Osteocyte (in vitro differentiated cells): ENCODE measurements around the gene KATNB1. TPM values are rescaled to one million over a fixed set of nuclear protein-coding genes. Genes with fewer than 3 reads are reported as not detected.

Experiments used
- DNase-seq: peaks from one replicate; pipeline ENCODE4 v3.0.0; 2021; ENCODE audit warnings: mixed read lengths; ENCODE audit not compliant: unreplicated experiment; ENCODE audit errors: extremely low spot score
- H3K27ac Mint-ChIP-seq: one replicate; pipeline ENCODE4 v1.8.0; 2021; ENCODE audit warnings: mild to moderate bottlenecking, mixed read lengths; ENCODE audit not compliant: unreplicated experiment
- H3K27me3 Mint-ChIP-seq: one replicate; pipeline ENCODE4 v1.8.0; 2021; ENCODE audit warnings: mixed read lengths; ENCODE audit not compliant: unreplicated experiment
- H3K36me3 Mint-ChIP-seq: one replicate; pipeline ENCODE4 v1.8.0; 2021; ENCODE audit warnings: mixed read lengths; ENCODE audit not compliant: unreplicated experiment
- H3K4me1 Mint-ChIP-seq: one replicate; pipeline ENCODE4 v1.8.0; 2021; ENCODE audit warnings: mixed read lengths; ENCODE audit not compliant: unreplicated experiment
- H3K4me3 Mint-ChIP-seq: one replicate; pipeline ENCODE4 v1.8.0; 2021; ENCODE audit warnings: mild to moderate bottlenecking, moderate library complexity, mixed read lengths; ENCODE audit not compliant: unreplicated experiment
- H3K9me3 Mint-ChIP-seq: one replicate; pipeline ENCODE4 v1.8.0; 2021; ENCODE audit warnings: mixed read lengths; ENCODE audit not compliant: unreplicated experiment
- CTCF ChIP-seq: fragments of 200-600 bp; sonication (generic); IDR thresholded peaks from 2 replicates; pipeline ENCODE4 v1.5.0; 2021; ENCODE audit warnings: antibody characterized with exemption, mild to moderate bottlenecking, moderate library complexity
- total RNA-seq: library from RNA; stranded (reverse); gene quantifications from 2 replicates; pipeline ENCODE4 v1.2.1, GENCODE V29; 2021

KATNB1 gene
- total RNA-seq, 1 donor from 2014 or later, result 15.9 TPM

DNA sequence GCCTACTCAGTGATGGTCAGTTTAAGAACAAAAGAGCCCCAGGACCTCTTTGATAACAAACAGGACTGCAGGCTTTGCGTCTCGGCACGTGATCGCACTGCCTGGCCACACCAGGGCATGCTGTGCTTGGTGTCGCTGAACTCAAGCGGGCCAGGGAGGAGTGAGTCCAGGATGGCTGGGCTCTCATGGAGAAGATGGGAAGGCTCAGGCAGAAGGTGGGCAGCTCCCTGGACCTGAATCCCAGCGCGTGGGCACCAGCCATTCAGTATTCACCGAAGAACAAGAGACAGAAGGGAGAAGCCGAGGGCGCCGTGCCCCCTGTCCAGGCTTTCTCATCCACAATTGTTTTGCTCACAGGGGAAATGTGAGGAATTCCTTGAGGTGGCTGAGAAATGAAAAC is 11.9 kb downstream of the KATNB1 start:
- no peak for TF ChIP-seq CTCF
- no peak overlapping the region for H3K4me3 Mint-ChIP-seq
- peaks cover 6% of the 10 kb centered on the region for H3K36me3 Mint-ChIP-seq
- DNase-seq, result no peak
- no peaks in the 10 kb centered on the region for H3K4me1 Mint-ChIP-seq
- H3K27ac Mint-ChIP-seq, result no peak overlapping the region
- H3K27me3 Mint-ChIP-seq, result no peaks in the 10 kb centered on the region
- H3K9me3 Mint-ChIP-seq, result peaks cover 4% of the 10 kb centered on the region

DNA sequence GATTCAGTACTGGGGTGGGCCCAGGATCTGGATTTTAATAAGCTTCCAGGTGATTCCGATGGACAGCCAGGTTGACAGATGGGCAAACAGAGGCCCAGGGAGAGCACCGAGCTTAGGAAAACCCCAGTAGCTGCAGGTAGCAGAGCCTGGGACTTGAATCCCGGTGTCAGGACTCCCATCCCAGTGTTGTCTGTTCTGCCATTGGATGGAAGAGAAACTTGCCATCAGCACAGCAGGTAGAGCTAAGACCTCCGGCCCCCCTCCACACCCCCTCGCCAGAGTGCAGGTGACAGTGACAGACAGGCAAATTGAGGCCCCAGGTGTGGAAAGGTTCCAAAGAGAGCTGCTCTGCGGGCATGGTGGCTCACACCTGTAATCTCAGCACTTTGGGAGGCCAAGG is 12.4 kb downstream of the KATNB1 start:
- DNase-seq, result no peak
- TF ChIP-seq CTCF, result no peak
- Mint-ChIP-seq H3K4me3 (no peak overlapping the region), H3K4me1 (no peaks in the 10 kb centered on the region), H3K9me3 (peaks cover 4% of the 10 kb centered on the region), H3K27ac (no peak overlapping the region), H3K27me3 (no peaks in the 10 kb centered on the region), H3K36me3 (peaks cover 6% of the 10 kb centered on the region)

DNA sequence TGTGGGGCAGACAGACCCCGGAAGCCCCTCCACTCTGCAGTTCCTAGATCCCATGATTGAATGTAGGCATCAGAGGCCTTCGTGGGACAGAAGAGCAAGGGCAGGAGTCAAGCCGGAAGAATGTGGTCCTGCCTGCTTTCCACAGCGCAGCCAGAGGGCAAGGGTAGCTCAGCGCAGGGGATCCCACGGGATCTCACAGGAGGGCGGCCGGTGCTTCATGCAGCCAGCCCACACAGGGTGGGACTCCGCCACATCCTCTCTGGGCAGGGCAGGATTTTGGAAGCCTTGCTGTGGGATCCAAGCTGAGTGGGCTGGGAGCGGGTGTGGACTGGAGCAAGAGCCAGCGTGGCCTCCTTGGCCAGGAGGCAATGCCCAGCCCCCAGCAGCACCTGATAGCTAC is 13.0 kb downstream of the KATNB1 start:
- Mint-ChIP-seq H3K4me3 (no peak overlapping the region), H3K27ac (no peak overlapping the region), H3K36me3 (peaks cover 6% of the 10 kb centered on the region), H3K27me3 (no peaks in the 10 kb centered on the region), H3K4me1 (no peaks in the 10 kb centered on the region), H3K9me3 (peaks cover 4% of the 10 kb centered on the region)
- DNase-seq, result no peak
- TF ChIP-seq CTCF, result no peak

DNA sequence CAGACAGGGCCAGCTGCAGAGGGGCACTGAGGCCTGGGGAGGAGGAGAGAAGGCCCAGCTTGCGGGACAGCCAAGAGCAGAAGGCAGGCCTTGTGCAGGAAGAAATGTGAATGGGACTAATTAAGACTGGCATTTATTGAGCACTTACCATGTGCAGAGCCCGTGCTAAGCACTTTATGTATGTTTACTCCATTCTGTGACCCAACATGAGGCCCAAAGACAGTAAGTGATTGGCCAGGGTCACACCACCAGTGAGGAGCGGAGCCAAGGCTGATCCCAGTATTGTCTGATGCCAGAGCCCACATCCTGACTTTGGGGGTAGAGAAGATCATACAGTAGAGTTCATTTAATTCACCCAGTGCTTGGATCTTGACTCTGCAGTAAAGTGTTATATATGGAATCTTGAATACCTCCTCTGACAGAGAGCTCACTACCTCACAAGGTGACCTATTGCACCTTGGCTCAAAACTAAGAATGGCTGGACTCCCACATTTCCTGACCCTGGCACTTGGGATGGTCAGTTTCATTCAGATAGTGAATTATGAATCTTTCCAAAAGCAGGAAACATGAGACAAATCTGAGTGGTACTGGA is 13.6 kb downstream of the KATNB1 start:
- peaks cover 6% of the 10 kb centered on the region for H3K36me3 Mint-ChIP-seq
- H3K27ac Mint-ChIP-seq, result no peak overlapping the region
- peaks cover 4% of the 10 kb centered on the region for H3K9me3 Mint-ChIP-seq
- TF ChIP-seq CTCF, result no peak
- H3K27me3 Mint-ChIP-seq, result no peaks in the 10 kb centered on the region
- no peak overlapping the region for H3K4me3 Mint-ChIP-seq
- no peak for DNase-seq
- H3K4me1 Mint-ChIP-seq, result peaks cover 2% of the 10 kb centered on the region

DNA sequence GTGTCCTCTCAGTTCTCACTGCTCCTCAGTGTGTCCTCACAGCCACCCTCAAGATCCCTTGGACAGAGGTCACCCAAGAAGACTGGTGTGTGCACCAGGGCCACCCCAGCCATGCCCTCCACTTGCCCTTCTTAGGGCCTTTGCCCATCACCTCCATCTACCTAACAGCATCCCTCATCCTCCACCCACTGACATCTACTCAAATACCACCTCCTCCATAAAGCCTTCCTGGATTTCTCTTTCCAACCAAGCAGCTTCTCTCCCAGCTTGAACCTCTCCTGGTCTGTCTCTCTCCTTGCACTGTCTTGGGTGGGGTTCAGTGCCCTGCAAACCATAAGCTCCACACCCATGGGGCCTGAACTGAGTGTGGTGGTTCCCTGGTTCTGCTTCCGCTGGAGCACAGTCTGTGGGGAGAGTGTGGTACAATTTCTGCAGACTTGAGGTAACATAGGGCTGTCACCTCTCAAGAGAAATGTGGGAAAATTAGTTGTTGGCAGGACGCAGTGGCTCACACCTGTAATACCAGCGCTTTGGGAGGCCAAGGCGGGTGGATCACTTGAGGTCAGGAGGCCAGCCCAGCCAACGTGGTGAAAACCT is 14.4 kb downstream of the KATNB1 start:
- Mint-ChIP-seq H3K27ac (no peak overlapping the region), H3K4me3 (no peak overlapping the region), H3K9me3 (peaks cover 4% of the 10 kb centered on the region), H3K27me3 (no peaks in the 10 kb centered on the region), H3K36me3 (peaks cover 6% of the 10 kb centered on the region), H3K4me1 (peaks cover 5% of the 10 kb centered on the region)
- no peak for TF ChIP-seq CTCF
- no peak for DNase-seq
